Measurements from ENCODE around the gene INPP5A.

DNA sequence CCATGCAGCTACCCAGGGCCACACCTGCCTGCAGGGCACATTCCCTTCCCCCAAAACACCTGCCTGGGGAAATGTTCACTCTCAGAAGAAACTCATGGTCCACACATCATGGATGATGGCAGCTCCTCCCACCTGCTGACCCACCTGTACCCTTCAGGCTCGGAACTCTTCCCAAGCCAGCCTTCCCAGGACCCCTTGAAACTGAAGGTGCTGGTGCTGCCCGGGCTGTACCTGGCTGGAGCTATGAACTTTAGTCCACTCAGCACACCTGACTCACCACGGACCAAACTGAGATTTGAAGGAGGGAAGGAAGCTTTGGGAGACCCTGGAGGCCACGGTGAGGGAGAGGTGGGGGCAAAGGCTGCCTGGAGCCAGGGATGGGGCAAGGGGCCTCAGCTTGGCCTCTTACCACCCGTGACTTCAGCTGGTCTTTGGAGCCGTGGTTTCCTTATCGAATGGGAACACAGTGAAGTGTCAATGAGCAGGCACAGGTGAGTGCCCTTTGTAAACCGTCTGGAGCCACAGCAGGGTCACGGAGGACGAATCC lies 30.1 kb upstream of the INPP5A start:
- TF ChIP-seq EZH2phosphoT487 (IDR thresholded peaks at IDR 0.05) (no peak), EZH2 (IDR thresholded peaks at IDR 0.05) (no peak)
- TF ChIP-seq, protein P1, sequence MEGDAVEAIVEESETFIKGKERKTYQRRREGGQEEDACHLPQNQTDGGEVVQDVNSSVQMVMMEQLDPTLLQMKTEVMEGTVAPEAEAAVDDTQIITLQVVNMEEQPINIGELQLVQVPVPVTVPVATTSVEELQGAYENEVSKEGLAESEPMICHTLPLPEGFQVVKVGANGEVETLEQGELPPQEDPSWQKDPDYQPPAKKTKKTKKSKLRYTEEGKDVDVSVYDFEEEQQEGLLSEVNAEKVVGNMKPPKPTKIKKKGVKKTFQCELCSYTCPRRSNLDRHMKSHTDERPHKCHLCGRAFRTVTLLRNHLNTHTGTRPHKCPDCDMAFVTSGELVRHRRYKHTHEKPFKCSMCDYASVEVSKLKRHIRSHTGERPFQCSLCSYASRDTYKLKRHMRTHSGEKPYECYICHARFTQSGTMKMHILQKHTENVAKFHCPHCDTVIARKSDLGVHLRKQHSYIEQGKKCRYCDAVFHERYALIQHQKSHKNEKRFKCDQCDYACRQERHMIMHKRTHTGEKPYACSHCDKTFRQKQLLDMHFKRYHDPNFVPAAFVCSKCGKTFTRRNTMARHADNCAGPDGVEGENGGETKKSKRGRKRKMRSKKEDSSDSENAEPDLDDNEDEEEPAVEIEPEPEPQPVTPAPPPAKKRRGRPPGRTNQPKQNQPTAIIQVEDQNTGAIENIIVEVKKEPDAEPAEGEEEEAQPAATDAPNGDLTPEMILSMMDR (IDR thresholded peaks at IDR 0.05) = no peak
